ENCODE data around the gene GPSM1.

GPSM1 gene

GRCh38 chr9:136335296-136336155 is 8.2 kb downstream of the GPSM1 start:
- TF ChIP-seq ZFX (IDR thresholded peaks at IDR 0.05; ENCODE audit: borderline replicate concordance) (no peak), CTCF (IDR thresholded peaks at IDR 0.05) (no peak)
- no peak overlapping the region for H3K27ac ChIP-seq

- TF ChIP-seq ZFX (IDR thresholded peaks at IDR 0.05; ENCODE audit: borderline replicate concordance) (no peak), CTCF (IDR thresholded peaks at IDR 0.05) (no peak)
- no peak overlapping the region for H3K27ac ChIP-seq
Measured at GRCh38 chr9:136336156-136336870, 9.0 kb downstream of the GPSM1 start.

GRCh38 chr9:136336881-136337280 is 9.5 kb downstream of the GPSM1 start:
- no peak overlapping the region for H3K27ac ChIP-seq
- TF ChIP-seq CTCF (IDR thresholded peaks at IDR 0.05), result no peak
- no peak for TF ChIP-seq ZFX (IDR thresholded peaks at IDR 0.05; ENCODE audit: borderline replicate concordance)

DNA sequence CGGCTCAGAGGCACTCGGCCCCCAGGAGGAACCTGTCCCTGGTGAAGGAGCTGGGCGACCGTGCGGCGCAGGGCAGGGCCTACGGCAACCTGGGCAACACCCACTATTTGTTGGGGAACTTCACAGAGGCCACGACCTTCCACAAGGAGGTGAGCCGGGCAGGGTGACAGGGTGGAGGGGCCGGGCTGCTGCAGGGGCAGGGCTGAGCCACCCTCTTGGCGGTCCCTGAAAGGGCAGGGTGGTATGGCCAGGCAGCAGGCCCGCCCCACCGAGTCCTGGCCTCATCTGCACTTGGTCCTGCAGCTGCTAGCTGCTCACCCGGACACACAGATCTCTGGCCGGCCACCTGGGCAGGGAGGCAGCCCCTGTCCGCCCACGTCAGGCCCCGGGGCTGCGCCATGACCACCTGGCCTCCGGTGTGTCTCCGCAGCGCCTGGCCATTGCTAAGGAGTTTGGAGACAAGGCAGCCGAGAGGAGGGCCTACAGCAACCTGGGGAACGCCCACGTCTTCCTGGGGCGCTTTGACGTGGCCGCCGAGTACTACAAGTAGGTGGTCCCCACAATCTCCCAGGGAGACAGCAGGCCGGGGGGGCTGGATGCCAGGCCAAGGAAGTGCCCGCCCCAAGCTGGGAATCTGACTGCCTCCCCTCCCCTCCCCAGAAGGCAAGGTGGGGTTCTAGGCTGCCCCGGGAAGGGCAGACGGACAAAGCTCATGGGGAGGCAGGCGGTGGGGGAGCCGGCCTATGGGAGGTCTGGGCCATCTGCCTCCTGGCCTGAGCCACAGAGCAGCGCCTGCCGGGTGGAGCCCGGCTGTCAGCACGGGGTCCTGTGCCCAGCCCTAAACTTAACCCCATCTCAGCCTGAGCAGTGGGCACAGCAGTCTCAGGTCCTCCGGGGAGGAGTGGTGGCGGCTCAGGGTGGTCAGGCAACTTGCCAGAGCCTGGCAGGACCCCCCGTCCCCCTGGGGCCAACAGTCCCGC is 10.4 kb downstream of the GPSM1 start:
- no peak for TF ChIP-seq ZFX (IDR thresholded peaks at IDR 0.05; ENCODE audit: borderline replicate concordance)
- TF ChIP-seq CTCF (IDR thresholded peaks at IDR 0.05), result no peak
- no peak overlapping the region for H3K27ac ChIP-seq

GRCh38 chr9:136338511-136338910 is 11.2 kb downstream of the GPSM1 start:
- H3K27ac ChIP-seq, result peak overlapping the region; percentile 7; the same call in 1 of the 2 replicates
- TF ChIP-seq CTCF (IDR thresholded peaks at IDR 0.05) (no peak), ZFX (IDR thresholded peaks at IDR 0.05; ENCODE audit: borderline replicate concordance) (no peak)

DNA sequence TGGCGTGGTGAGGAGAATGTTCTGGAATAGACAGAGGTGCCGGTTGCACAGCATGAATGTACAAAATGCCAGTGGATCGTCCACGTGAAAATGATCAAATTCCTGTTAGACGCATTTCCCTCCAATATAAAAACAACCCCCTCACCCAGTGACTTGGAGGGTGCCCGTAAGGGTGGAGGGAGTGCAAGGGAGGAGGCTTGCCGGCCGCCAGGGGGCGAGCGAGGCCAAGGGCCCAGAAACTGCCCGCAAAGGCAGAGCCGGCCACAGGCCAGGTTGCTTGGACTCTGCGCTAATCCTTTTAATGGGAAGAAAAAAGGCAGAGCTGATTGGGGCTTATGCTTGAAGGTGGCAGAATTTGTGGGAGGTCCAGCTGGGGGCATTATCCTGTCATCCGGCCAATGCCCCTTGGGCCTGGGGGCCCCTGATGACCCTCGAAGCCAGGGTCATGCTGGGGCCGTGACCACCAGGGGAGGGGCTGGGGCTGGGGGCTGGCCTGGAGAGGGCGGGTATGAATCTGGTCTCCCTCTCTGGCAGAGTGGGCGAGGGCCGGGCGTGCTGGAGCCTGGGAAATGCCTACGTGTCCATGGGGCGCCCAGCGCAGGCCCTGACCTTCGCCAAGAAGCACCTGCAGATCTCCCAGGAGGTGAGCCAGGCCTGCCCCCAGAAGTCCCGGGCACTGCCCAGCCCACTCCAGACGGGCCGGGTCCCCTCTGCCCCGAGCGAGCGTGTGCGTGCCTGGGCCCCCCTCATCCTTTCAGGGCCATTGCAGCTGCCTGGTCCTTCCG is 12.0 kb downstream of the GPSM1 start:
- peak; percentile 98 for TF ChIP-seq CTCF (IDR thresholded peaks at IDR 0.05)
- TF ChIP-seq ZFX (IDR thresholded peaks at IDR 0.05; ENCODE audit: borderline replicate concordance), result no peak
- peak overlapping the region; percentile 7; the same call in 1 of the 2 replicates for H3K27ac ChIP-seq

All from 22Rv1 (cell line).